Large intestine (tissue), 3 donors: Measurements from ENCODE around the gene ZC3H13. TPM values are rescaled to one million over a fixed set of nuclear protein-coding genes. Genes with fewer than 3 reads are reported as not detected.

Source experiments
- DNase-seq, 2 donors: peaks; one replicate each; pipeline versions ENCODE4 v3.0.0 to v3.0.0-alpha.2; 2013
- H3K27ac ChIP-seq: one replicate; pipeline ENCODE4 v1.5.1; 2013; ENCODE audit warnings: low read length
- H3K27me3 ChIP-seq: 2 replicates; pipeline ENCODE4 v1.6.1; 2013; ENCODE audit warnings: low read length; ENCODE audit not compliant: control insufficient read depth, insufficient read depth
- H3K36me3 ChIP-seq: 2 replicates; pipeline ENCODE4 v1.6.1; 2013; ENCODE audit warnings: low read length; ENCODE audit not compliant: control insufficient read depth, insufficient read depth
- H3K4me1 ChIP-seq: one replicate; pipeline ENCODE4 v1.6.1; 2013; ENCODE audit warnings: low read length; ENCODE audit not compliant: control insufficient read depth, insufficient read depth
- H3K4me3 ChIP-seq: one replicate; pipeline ENCODE4 v1.5.1; 2013; ENCODE audit warnings: low read length
- H3K9me3 ChIP-seq: one replicate; pipeline ENCODE4 v1.6.1; 2013; ENCODE audit warnings: mild to moderate bottlenecking, low read depth, low read length, moderate library complexity; ENCODE audit not compliant: control insufficient read depth
- WGBS: methylation state at CpG from one replicate; pipeline ENCODE4 v1.1.5; 2013; ENCODE audit warnings: low lambda C conversion rate; ENCODE audit not compliant: insufficient coverage; 5-methylcytosine and 5-hydroxymethylcytosine counted together
- polyA plus RNA-seq: library from polyadenylated mRNA; unstranded; fragments of 120-200 nt; gene quantifications from one replicate; pipeline ENCODE4 v1.2.1, GENCODE V29; 2013

ZC3H13 gene
- polyA plus RNA-seq, 1 donor: 36.4 TPM

- Histone ChIP-seq H3K27me3 (no peaks in the 10 kb centered on the region), H3K4me1 (no peaks in the 10 kb centered on the region), H3K27ac (no peak overlapping the region), H3K4me3 (no peak overlapping the region), H3K36me3 (peaks cover 54% of the 10 kb centered on the region), H3K9me3 (no peaks in the 10 kb centered on the region)
- WGBS: 95% methylated on average over 14 of the region's 16 CpGs
- no peak for DNase-seq
Measured at GRCh38 chr13:45967589-45967988, 85.0 kb downstream of the ZC3H13 start.

DNA sequence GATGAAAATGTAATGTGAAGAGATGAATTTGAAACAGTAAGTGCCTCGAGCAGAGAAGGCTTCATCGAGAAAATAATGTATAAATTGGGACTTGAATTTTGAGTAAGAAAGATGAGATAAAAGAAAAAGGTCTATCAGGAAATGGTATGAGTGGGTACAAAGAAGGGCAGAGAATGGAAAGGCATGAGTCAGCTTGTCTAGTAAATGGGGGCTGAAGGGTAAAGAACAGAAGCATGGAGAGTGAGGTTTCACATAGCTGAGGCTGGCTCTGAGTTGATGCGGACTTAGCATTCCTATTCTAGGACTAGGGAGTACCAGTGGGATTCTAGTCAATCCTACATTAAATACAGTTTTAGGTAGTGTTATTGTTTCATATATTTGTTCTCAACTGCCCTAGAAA lies 85.8 kb downstream of the ZC3H13 start:
- no peak for DNase-seq
- Histone ChIP-seq H3K4me1 (no peaks in the 10 kb centered on the region), H3K4me3 (no peak overlapping the region), H3K9me3 (no peaks in the 10 kb centered on the region), H3K36me3 (peaks cover 53% of the 10 kb centered on the region), H3K27me3 (no peaks in the 10 kb centered on the region), H3K27ac (no peak overlapping the region)
- WGBS: 96% methylated on average over 2 of the region's 3 CpGs

GRCh38 chr13:45961468-45961867 lies 91.1 kb downstream of the ZC3H13 start:
- Histone ChIP-seq H3K4me3 (no peak overlapping the region), H3K4me1 (no peaks in the 10 kb centered on the region), H3K27ac (no peak overlapping the region), H3K27me3 (no peaks in the 10 kb centered on the region), H3K36me3 (peaks cover 40% of the 10 kb centered on the region), H3K9me3 (no peaks in the 10 kb centered on the region)
- WGBS: no CpG with 5 or more reads among the region's 1 CpG
- no peak for DNase-seq

GRCh38 chr13:45954836-45955800 lies 97.4 kb downstream of the ZC3H13 start:
- Histone ChIP-seq H3K4me1 (no peaks in the 10 kb centered on the region), H3K36me3 (peaks cover 20% of the 10 kb centered on the region), H3K9me3 (no peaks in the 10 kb centered on the region), H3K27me3 (no peaks in the 10 kb centered on the region), H3K27ac (no peak overlapping the region), H3K4me3 (no peak overlapping the region)
- DNase-seq: no peak
- WGBS: no CpG with 5 or more reads among the region's 3 CpGs

DNA sequence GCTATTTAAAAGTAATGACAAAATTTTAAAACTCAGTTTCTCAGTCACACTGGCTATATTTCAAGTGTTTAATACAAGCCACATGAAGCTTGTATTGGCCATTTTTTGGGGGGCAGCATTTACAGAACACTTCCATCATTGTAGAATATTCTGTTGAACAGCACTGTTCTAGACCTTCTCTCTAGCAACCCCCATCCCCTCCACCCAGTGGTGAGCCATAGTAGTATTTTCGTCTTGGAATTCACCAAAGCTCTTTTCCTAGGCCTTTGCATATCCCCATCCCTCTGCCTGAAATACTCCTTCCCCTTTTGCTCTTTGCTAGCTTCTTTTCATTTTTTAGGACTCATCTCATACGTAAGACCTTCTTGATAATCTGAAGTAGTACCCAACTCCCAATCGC lies 99.5 kb downstream of the ZC3H13 start:
- no peak for DNase-seq
- Histone ChIP-seq H3K4me3 (no peak overlapping the region), H3K36me3 (peaks cover 14% of the 10 kb centered on the region), H3K4me1 (no peaks in the 10 kb centered on the region), H3K27ac (no peak overlapping the region), H3K9me3 (no peaks in the 10 kb centered on the region), H3K27me3 (no peaks in the 10 kb centered on the region)
- WGBS: 95% methylated on average over 3 of the region's 3 CpGs

- DNase-seq: peak in 1 of 2 donors; percentile 16
Measured at GRCh38 chr13:45951724-45952123, 100.8 kb downstream of the ZC3H13 start.

DNA sequence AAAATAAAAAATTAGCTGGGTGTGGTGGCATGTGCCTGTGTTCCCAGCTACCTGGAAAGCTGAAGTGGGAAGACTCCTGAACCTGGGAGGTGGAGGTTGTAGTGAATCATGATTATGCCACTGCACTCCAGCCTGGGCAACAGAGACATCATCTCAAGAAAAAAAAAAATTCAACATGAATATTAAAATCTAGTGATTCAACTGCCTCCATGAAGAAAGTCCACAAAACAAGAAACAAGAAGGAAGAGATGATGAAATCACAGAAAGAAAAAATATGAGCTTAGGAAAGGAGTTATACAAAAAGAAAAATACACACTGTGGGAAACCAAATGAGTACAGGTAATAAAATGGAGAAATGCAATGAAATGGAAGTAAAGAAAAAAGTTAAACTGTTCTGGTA lies 101.4 kb downstream of the ZC3H13 start:
- Histone ChIP-seq H3K4me3 (no peak overlapping the region), H3K27me3 (no peaks in the 10 kb centered on the region), H3K36me3 (peaks cover 2% of the 10 kb centered on the region), H3K4me1 (no peaks in the 10 kb centered on the region), H3K27ac (no peak overlapping the region), H3K9me3 (no peaks in the 10 kb centered on the region)
- DNase-seq: no peak

More at GRCh38 chr13:45951724-45952123, 100.8 kb downstream of the ZC3H13 start:
- no peaks in the 10 kb centered on the region for H3K27me3 ChIP-seq
- no peak overlapping the region for H3K27ac ChIP-seq
- no peaks in the 10 kb centered on the region for H3K9me3 ChIP-seq
- H3K4me1 ChIP-seq: no peaks in the 10 kb centered on the region
- H3K4me3 ChIP-seq: no peak overlapping the region
- peaks cover 5% of the 10 kb centered on the region for H3K36me3 ChIP-seq
- 83% methylated on average over 1 of the region's 3 CpGs for WGBS

DNA sequence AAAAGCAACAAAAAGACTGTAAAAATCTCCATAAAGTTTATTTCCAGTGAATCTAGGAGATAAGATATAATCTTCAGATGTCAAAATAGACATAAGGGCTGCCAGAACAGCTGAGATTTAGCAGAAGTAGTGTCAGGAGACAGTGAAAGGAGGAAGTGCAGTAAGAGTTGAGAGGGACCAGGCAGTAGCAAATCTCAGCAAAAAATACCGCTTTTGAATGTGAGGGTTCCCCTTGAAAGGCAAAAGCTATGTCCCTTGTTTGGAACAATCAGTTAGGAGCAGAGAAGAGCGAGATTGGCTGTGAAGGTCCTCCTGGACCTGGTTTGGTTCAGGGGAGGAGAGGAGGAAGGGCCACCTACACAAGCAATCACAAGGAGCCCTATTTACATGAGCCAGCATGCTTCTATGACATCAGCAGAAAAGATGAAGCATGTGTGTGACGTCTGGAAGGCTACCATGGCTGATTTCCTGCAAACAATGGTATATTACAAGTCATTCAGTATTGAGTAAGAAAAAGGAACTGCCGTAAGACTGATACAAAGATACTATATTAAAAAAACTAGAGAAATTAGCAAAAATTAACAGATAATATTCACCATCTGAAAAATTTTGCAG lies 102.1 kb downstream of the ZC3H13 start:
- WGBS: 100% methylated on average over 1 of the region's 4 CpGs
- no peak overlapping the region for H3K27ac ChIP-seq

GRCh38 chr13:45949161-45949560 lies 103.4 kb downstream of the ZC3H13 start:
- no peaks in the 10 kb centered on the region for H3K36me3 ChIP-seq
- H3K27me3 ChIP-seq: peaks cover 5% of the 10 kb centered on the region
- no peaks in the 10 kb centered on the region for H3K4me1 ChIP-seq
- no CpG with 5 or more reads among the region's 1 CpG for WGBS
- DNase-seq: no peak
- H3K27ac ChIP-seq: no peak overlapping the region
- no peak overlapping the region for H3K4me3 ChIP-seq
- H3K9me3 ChIP-seq: no peaks in the 10 kb centered on the region

More for the DNA sequence above, 102.1 kb downstream of the ZC3H13 start:
- Histone ChIP-seq H3K4me3 (no peak overlapping the region), H3K4me1 (no peaks in the 10 kb centered on the region), H3K36me3 (peaks cover 2% of the 10 kb centered on the region), H3K27me3 (no peaks in the 10 kb centered on the region), H3K9me3 (no peaks in the 10 kb centered on the region)
- no peak for DNase-seq

GRCh38 chr13:45943965-45944364 lies 108.6 kb downstream of the ZC3H13 start:
- H3K27me3 ChIP-seq: peaks cover 7% of the 10 kb centered on the region
- H3K9me3 ChIP-seq: no peaks in the 10 kb centered on the region
- no peaks in the 10 kb centered on the region for H3K36me3 ChIP-seq
- no peaks in the 10 kb centered on the region for H3K4me1 ChIP-seq
- 80% methylated on average over 1 of the region's 2 CpGs for WGBS
- DNase-seq: no peak
- no peak overlapping the region for H3K27ac ChIP-seq
- H3K4me3 ChIP-seq: no peak overlapping the region
